Measurements from ENCODE around the gene PRKCH. TPM values are rescaled to one million over a fixed set of nuclear protein-coding genes. Genes with fewer than 3 reads are reported as not detected.

PRKCH gene
- total RNA-seq, 1 donor = 226 TPM

GRCh38 chr14:61578745-61579144, 257.4 kb downstream of the PRKCH start:
- Histone ChIP-seq H3K4me1 (ENCODE audit: insufficient read depth, low read length) (peaks cover 7% of the 10 kb centered on the region), H3K27me3 (ENCODE audit: insufficient read depth, low read length) (no peaks in the 10 kb centered on the region), H3K4me3 (ENCODE audit: low read length) (no peak overlapping the region), H3K9me3 (ENCODE audit: low read depth, low read length) (no peaks in the 10 kb centered on the region)

DNA sequence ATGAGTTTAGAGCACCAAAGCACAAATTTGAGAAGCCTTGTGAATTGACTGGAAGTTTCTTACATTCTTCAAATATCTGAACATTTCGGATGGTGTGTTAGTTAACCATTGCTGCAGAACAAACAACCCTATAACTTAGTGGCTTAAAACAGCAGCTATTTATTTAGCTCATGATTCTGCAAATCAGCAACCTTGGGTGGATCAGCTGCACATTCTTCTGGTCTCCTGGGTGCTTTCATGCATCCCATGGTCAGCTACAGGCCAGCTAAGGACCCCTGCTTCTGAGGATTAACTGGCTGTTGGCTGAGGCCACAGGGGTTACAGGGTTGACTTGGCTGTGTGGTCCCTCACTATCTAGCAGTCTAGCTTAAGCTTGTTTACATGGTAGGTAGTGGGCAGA, 260.0 kb downstream of the PRKCH start:
- H3K27me3 ChIP-seq (ENCODE audit: insufficient read depth, low read length) = no peaks in the 10 kb centered on the region
- no peaks in the 10 kb centered on the region for H3K9me3 ChIP-seq (ENCODE audit: low read depth, low read length)
- H3K4me1 ChIP-seq (ENCODE audit: insufficient read depth, low read length) = no peaks in the 10 kb centered on the region
- H3K4me3 ChIP-seq (ENCODE audit: low read length) = no peak overlapping the region

- H3K9me3 ChIP-seq (ENCODE audit: low read depth, low read length) = no peaks in the 10 kb centered on the region
Observed at GRCh38 chr14:61581955-61582615, 260.7 kb downstream of the PRKCH start.

GRCh38 chr14:61582815-61583214, 261.4 kb downstream of the PRKCH start:
- Histone ChIP-seq H3K27me3 (ENCODE audit: insufficient read depth, low read length) (no peaks in the 10 kb centered on the region), H3K4me3 (ENCODE audit: low read length) (no peak overlapping the region), H3K9me3 (ENCODE audit: low read depth, low read length) (no peaks in the 10 kb centered on the region), H3K4me1 (ENCODE audit: insufficient read depth, low read length) (no peaks in the 10 kb centered on the region)

More at GRCh38 chr14:61581955-61582615, 260.7 kb downstream of the PRKCH start:
- Histone ChIP-seq H3K4me3 (ENCODE audit: low read length) (no peak overlapping the region), H3K4me1 (ENCODE audit: insufficient read depth, low read length) (no peaks in the 10 kb centered on the region), H3K27me3 (ENCODE audit: insufficient read depth, low read length) (no peaks in the 10 kb centered on the region)

DNA sequence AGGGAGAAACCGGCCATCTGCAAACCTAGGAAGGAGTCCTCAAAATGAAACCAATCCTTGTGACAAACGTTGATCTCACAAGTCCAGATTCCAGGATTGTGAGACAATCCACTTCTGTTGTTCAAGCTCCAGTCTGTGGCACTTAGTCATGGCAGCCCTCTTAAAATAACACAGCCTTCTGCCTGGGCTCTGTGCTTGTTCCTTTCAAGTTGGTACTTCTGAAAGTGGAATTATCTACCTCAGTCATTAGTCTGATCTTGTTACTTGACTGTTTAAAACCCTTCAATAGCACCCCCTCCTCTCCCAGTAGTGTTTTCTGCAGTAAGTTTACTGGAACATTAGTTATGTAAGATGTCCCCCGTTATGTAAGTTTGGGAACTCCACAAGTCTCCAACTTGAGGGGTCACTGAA, 263.0 kb downstream of the PRKCH start:
- H3K9me3 ChIP-seq (ENCODE audit: low read depth, low read length) = no peaks in the 10 kb centered on the region
- H3K4me3 ChIP-seq (ENCODE audit: low read length) = no peak overlapping the region
- no peaks in the 10 kb centered on the region for H3K4me1 ChIP-seq (ENCODE audit: insufficient read depth, low read length)
- no peaks in the 10 kb centered on the region for H3K27me3 ChIP-seq (ENCODE audit: insufficient read depth, low read length)

- Histone ChIP-seq H3K27me3 (ENCODE audit: insufficient read depth, low read length) (no peaks in the 10 kb centered on the region), H3K9me3 (ENCODE audit: low read depth, low read length) (no peaks in the 10 kb centered on the region), H3K4me3 (ENCODE audit: low read length) (no peak overlapping the region), H3K4me1 (ENCODE audit: insufficient read depth, low read length) (peaks cover 13% of the 10 kb centered on the region)
Observed at GRCh38 chr14:61585598-61586543, 264.5 kb downstream of the PRKCH start.

DNA sequence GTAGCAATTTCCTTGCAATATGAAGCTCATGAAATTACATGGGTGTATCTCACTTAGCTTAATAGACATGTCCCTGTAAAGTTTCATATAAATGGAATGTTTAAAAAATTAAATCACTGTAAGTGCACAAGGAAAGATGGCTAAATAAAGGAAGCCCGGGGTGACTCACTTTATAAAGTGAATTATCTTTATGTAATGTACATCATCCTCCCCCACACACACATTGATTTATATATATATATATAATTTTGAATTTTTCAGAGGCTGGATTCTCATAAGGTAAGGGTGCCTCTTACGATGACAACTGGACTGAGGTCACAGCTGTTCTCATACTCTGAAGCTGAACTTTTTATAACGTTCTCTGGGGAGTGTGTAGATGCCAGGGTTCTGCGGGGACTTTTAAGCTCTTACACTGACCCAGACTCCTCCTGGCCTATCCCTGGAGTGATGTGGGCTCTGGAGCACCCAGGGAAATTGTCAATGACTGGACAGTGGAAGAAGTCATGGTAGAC, 265.2 kb downstream of the PRKCH start:
- Histone ChIP-seq H3K27me3 (ENCODE audit: insufficient read depth, low read length) (no peaks in the 10 kb centered on the region), H3K4me3 (ENCODE audit: low read length) (no peak overlapping the region), H3K9me3 (ENCODE audit: low read depth, low read length) (no peaks in the 10 kb centered on the region), H3K4me1 (ENCODE audit: insufficient read depth, low read length) (peaks cover 13% of the 10 kb centered on the region)

- no peak overlapping the region for H3K4me3 ChIP-seq (ENCODE audit: low read length)
- no peaks in the 10 kb centered on the region for H3K27me3 ChIP-seq (ENCODE audit: insufficient read depth, low read length)
- H3K9me3 ChIP-seq (ENCODE audit: low read depth, low read length) = no peaks in the 10 kb centered on the region
- H3K4me1 ChIP-seq (ENCODE audit: insufficient read depth, low read length) = peaks cover 19% of the 10 kb centered on the region
Observed at GRCh38 chr14:61587081-61587713, 265.8 kb downstream of the PRKCH start.

- Histone ChIP-seq H3K9me3 (ENCODE audit: low read depth, low read length) (no peaks in the 10 kb centered on the region), H3K4me3 (ENCODE audit: low read length) (no peak overlapping the region), H3K4me1 (ENCODE audit: insufficient read depth, low read length) (peaks cover 21% of the 10 kb centered on the region), H3K27me3 (ENCODE audit: insufficient read depth, low read length) (no peaks in the 10 kb centered on the region)
Observed at GRCh38 chr14:61588419-61588901, 267.1 kb downstream of the PRKCH start.

DNA sequence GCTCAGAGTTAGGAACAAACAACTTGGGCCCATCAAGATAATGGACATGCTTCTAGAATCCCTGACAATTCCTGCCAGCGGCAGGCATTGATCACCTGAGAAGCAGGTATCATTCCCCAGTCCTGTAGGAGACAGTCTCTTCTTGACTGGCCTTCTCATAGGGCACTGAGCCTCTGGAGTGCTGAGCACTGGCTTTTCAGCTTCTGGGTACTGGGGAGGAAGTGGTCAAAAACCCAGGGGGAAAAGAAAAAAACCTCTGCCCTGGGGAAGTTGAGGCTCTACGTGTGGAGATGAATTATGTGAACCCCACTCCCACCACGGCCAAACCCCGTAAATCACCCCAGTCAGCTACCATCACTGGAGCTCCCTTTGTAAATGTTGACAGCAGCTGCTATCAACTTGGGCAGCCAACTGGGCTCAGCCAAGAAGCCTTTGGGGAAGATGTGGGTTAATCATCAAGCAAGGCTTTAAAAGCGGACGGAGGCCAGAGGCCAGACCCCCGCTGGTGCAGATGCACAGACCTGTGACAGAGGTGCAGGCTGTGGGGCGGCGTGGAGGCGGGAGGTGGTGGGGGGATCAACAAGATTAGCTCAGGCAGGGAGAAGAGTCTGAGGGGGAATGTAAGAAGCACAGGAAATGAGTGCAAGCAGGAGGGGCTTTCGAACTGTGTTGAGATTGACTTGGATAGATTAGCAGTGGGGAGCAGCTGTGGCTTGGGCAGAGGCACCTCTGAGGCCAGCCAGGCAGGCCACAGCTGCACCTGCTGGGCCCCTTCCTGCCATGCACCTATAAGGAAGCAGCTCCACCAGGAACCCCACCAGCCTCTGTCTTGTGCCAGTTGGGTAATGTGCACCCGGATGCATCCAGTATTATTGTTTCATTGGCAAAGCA, 268.6 kb downstream of the PRKCH start:
- H3K4me3 ChIP-seq (ENCODE audit: low read length) = no peak overlapping the region

DNA sequence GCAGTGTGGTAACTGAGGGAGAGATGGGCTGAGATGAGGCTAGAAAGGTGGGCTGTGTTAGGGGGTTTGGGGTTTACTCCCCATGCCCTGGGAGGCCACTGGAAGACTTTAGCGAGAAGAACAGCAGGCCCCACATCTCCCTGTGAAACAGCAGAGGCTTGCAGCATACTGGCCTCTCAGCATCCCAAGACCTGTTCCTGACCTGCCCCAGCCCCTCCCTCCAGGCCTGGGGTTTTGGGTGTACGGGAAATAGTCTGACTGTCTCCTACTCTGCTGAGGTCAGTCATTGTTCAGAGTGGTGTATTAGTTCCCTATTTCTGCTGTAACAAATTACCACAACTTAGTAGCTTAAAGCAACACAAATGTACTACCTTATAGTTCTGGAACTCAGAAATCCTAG, 270.5 kb downstream of the PRKCH start:
- H3K9me3 ChIP-seq (ENCODE audit: low read depth, low read length) = no peaks in the 10 kb centered on the region
- H3K4me3 ChIP-seq (ENCODE audit: low read length) = no peak overlapping the region
- H3K27me3 ChIP-seq (ENCODE audit: insufficient read depth, low read length) = no peaks in the 10 kb centered on the region
- peaks cover 39% of the 10 kb centered on the region for H3K4me1 ChIP-seq (ENCODE audit: insufficient read depth, low read length)

More for the DNA sequence above, 268.6 kb downstream of the PRKCH start:
- no peaks in the 10 kb centered on the region for H3K9me3 ChIP-seq (ENCODE audit: low read depth, low read length)
- H3K27me3 ChIP-seq (ENCODE audit: insufficient read depth, low read length) = no peaks in the 10 kb centered on the region
- peaks cover 33% of the 10 kb centered on the region for H3K4me1 ChIP-seq (ENCODE audit: insufficient read depth, low read length)

DNA sequence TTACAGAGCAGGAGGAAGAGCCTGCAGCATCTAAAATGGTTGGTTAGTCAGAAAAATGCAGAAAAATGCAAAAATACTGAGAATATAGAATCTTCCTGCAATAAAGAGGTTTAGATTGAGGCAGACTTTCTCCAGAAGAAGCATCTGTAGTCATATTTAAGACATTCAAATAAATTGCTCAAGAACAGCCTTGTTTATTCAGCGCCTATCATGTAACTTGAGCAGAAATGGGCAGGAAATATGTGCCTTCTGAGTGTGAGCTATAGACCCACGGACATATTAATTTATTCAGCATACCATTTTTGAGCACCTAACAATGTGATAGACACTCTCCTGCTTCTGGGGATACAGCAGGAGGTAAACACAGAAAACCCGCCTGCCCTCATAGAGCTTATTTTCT, 272.0 kb downstream of the PRKCH start:
- no peak overlapping the region for H3K4me3 ChIP-seq (ENCODE audit: low read length)
- H3K9me3 ChIP-seq (ENCODE audit: low read depth, low read length) = no peaks in the 10 kb centered on the region
- peaks cover 39% of the 10 kb centered on the region for H3K4me1 ChIP-seq (ENCODE audit: insufficient read depth, low read length)
- H3K27me3 ChIP-seq (ENCODE audit: insufficient read depth, low read length) = no peaks in the 10 kb centered on the region

GRCh38 chr14:61596990-61597389, 275.6 kb downstream of the PRKCH start:
- peaks cover 37% of the 10 kb centered on the region for H3K4me1 ChIP-seq (ENCODE audit: insufficient read depth, low read length)
- H3K27me3 ChIP-seq (ENCODE audit: insufficient read depth, low read length) = no peaks in the 10 kb centered on the region
- H3K9me3 ChIP-seq (ENCODE audit: low read depth, low read length) = no peaks in the 10 kb centered on the region
- H3K4me3 ChIP-seq (ENCODE audit: low read length) = no peak overlapping the region

DNA sequence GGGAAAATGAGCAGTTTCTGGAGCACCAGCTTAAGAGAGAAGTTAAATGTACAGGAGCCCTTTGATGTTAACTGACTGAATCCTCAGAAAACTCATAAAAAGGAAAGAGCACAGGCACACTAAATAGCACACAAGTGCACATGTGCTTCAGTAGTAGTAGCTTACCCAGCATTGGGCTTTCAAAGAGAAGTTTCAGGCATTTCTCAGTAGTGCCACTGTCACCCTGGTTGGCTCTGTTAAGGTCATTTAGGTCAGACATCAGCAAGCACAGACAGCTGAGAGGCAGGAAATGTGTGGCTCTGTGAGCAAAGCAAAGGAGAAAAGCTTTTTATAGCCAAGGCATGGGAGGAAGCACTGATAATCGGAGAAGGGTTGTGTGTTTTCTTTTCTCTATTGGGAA, 277.6 kb downstream of the PRKCH start:
- Histone ChIP-seq H3K4me1 (ENCODE audit: insufficient read depth, low read length) (peaks cover 49% of the 10 kb centered on the region), H3K9me3 (ENCODE audit: low read depth, low read length) (no peaks in the 10 kb centered on the region), H3K4me3 (ENCODE audit: low read length) (no peak overlapping the region), H3K27me3 (ENCODE audit: insufficient read depth, low read length) (no peaks in the 10 kb centered on the region)

Measured in mononuclear cell (primary cell).